ENCODE measurements around the gene MRPS9.

- no peak for TF ChIP-seq EZH2 (IDR thresholded peaks at IDR 0.05; ENCODE audit: borderline replicate concordance, low read depth, low read length, severe bottlenecking)
- TF ChIP-seq, protein P1, sequence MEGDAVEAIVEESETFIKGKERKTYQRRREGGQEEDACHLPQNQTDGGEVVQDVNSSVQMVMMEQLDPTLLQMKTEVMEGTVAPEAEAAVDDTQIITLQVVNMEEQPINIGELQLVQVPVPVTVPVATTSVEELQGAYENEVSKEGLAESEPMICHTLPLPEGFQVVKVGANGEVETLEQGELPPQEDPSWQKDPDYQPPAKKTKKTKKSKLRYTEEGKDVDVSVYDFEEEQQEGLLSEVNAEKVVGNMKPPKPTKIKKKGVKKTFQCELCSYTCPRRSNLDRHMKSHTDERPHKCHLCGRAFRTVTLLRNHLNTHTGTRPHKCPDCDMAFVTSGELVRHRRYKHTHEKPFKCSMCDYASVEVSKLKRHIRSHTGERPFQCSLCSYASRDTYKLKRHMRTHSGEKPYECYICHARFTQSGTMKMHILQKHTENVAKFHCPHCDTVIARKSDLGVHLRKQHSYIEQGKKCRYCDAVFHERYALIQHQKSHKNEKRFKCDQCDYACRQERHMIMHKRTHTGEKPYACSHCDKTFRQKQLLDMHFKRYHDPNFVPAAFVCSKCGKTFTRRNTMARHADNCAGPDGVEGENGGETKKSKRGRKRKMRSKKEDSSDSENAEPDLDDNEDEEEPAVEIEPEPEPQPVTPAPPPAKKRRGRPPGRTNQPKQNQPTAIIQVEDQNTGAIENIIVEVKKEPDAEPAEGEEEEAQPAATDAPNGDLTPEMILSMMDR (IDR thresholded peaks at IDR 0.05; ENCODE audit: borderline replicate concordance, extremely low read depth, low read length, poor library complexity, severe bottlenecking): peak; percentile 83
These were observed 76.7 kb downstream of the MRPS9 start for GRCh38 chr2:105114551-105114950.

Data from DND-41 (cell line).